HG03025 (cell line): Measurements from ENCODE around the gene CAMTA1.

Source experiments
- ATAC-seq: cut with Tn5 transposase; IDR thresholded peaks from one replicate; pipeline ENCODE4 v1.9.1; 2021; ENCODE audit warnings: mild to moderate bottlenecking, moderate library complexity; ENCODE audit not compliant: unreplicated experiment, low FRiP score

Gene CAMTA1

GRCh38 chr1:7624791-7625355 lies 839.6 kb downstream of the CAMTA1 start:
- ATAC-seq, result no peak

- no peak for ATAC-seq
Observed at GRCh38 chr1:7625401-7625800, 840.1 kb downstream of the CAMTA1 start.

- no peak for ATAC-seq
Observed at GRCh38 chr1:7628273-7628672, 843.0 kb downstream of the CAMTA1 start.

GRCh38 chr1:7629011-7629410 lies 843.8 kb downstream of the CAMTA1 start:
- ATAC-seq, result no peak

- ATAC-seq, result no peak
Observed at GRCh38 chr1:7629465-7630195, 844.4 kb downstream of the CAMTA1 start.

GRCh38 chr1:7630378-7630777 lies 845.1 kb downstream of the CAMTA1 start:
- no peak for ATAC-seq

GRCh38 chr1:7632176-7632575 lies 846.9 kb downstream of the CAMTA1 start:
- no peak for ATAC-seq

GRCh38 chr1:7632681-7633080 lies 847.4 kb downstream of the CAMTA1 start:
- no peak for ATAC-seq

GRCh38 chr1:7633506-7634245 lies 848.4 kb downstream of the CAMTA1 start:
- no peak for ATAC-seq

- no peak for ATAC-seq
Observed at GRCh38 chr1:7634546-7635240, 849.4 kb downstream of the CAMTA1 start.

- no peak for ATAC-seq
Observed at GRCh38 chr1:7636795-7637526, 851.7 kb downstream of the CAMTA1 start.

GRCh38 chr1:7638078-7638477 lies 852.8 kb downstream of the CAMTA1 start:
- ATAC-seq, result no peak

- no peak for ATAC-seq
Observed at GRCh38 chr1:7639435-7640131, 854.3 kb downstream of the CAMTA1 start.

- ATAC-seq, result no peak
Observed at GRCh38 chr1:7640350-7640749, 855.1 kb downstream of the CAMTA1 start.

GRCh38 chr1:7640920-7641585 lies 855.8 kb downstream of the CAMTA1 start:
- ATAC-seq, result no peak

- no peak for ATAC-seq
Observed at GRCh38 chr1:7641587-7642417, 856.5 kb downstream of the CAMTA1 start.

GRCh38 chr1:7642418-7642704 lies 857.1 kb downstream of the CAMTA1 start:
- no peak for ATAC-seq

GRCh38 chr1:7642781-7643529 lies 857.7 kb downstream of the CAMTA1 start:
- ATAC-seq, result no peak
